ENCODE results near the gene LRRC46. TPM values are rescaled to one million over a fixed set of nuclear protein-coding genes. Genes with fewer than 3 reads are reported as not detected.

LRRC46 gene
- total RNA-seq, 1 donor from 2014 or later = 1.7 TPM

- H3K27ac Mint-ChIP-seq = no peak overlapping the region
- no peak for DNase-seq (ENCODE audit: low spot score, unreplicated experiment)
- H3K4me3 Mint-ChIP-seq (ENCODE audit: low read depth) = no peak overlapping the region
- H3K36me3 Mint-ChIP-seq (ENCODE audit: insufficient read depth) = peaks cover under 1% of the 10 kb centered on the region
- TF ChIP-seq CTCF (IDR thresholded peaks at IDR 0.05; ENCODE audit: unreplicated experiment) = no peak
- H3K9me3 Mint-ChIP-seq (ENCODE audit: low read depth) = no peaks in the 10 kb centered on the region
- H3K27me3 Mint-ChIP-seq = peaks cover 47% of the 10 kb centered on the region
- H3K4me1 Mint-ChIP-seq (ENCODE audit: low read depth) = no peaks in the 10 kb centered on the region
Observed at GRCh38 chr17:47801906-47802305, 29.6 kb upstream of the LRRC46 start.

DNA sequence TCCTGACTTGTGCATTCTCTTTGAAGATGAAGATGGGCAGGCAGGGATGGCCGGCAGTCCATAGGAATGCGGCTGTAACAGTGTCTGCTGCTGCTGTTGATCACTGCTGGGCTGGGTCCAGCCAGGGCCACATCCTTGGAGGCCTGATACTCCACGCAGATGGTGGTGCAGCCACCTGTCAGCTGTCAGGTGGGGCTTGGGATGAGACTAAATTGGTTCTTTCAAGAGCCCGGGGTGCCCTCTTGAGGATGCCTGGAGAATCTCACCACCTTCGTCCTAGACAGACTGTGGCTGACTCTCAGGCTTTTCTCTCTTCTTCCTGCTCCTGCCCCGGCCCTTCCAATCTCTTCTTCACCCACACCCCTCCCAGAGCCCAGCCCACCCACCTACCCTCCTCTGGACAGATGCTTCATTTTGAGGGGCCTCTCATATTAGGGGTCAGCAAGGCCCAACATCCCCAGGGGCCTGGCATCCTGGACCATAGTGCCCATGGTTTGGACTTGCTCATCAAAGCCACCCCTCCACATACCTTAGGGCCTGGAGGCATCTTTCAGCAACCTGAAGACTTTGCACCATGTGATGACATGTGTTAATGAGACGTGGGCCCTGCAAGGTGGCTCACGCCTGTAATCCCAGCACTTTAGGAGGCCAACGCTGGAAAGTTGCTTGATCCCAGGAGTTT lies 29.0 kb upstream of the LRRC46 start:
- no peak for DNase-seq (ENCODE audit: low spot score, unreplicated experiment)
- no peaks in the 10 kb centered on the region for H3K4me1 Mint-ChIP-seq (ENCODE audit: low read depth)

DNA sequence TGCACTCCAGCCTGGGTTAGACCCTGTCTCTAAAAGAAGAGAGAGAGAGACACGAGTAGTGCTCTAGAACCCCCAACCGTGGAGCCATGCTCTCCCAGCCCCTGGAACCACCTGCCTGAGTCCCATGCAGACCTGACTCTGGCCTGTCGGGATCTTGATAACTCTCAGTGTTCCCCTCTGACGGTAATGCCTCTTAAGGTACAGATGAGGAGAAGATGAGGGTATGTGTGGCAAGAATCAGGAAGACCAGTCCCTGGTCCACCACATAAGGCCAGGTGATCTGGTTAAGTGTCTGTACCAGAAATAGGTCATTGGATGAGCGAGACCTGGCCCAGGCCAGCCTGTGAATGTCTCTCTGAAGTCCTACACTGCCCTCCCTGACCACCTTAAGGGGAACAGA lies 28.3 kb upstream of the LRRC46 start:
- no peak for DNase-seq (ENCODE audit: low spot score, unreplicated experiment)
- Mint-ChIP-seq H3K9me3 (ENCODE audit: low read depth) (no peaks in the 10 kb centered on the region), H3K4me3 (ENCODE audit: low read depth) (no peak overlapping the region), H3K27me3 (peaks cover 39% of the 10 kb centered on the region), H3K36me3 (ENCODE audit: insufficient read depth) (peaks cover 3% of the 10 kb centered on the region), H3K27ac (no peak overlapping the region), H3K4me1 (ENCODE audit: low read depth) (no peaks in the 10 kb centered on the region)
- TF ChIP-seq CTCF (IDR thresholded peaks at IDR 0.05; ENCODE audit: unreplicated experiment) = no peak

More for the DNA sequence above, 29.0 kb upstream of the LRRC46 start:
- H3K36me3 Mint-ChIP-seq (ENCODE audit: insufficient read depth) = peaks cover 3% of the 10 kb centered on the region
- peaks cover 45% of the 10 kb centered on the region for H3K27me3 Mint-ChIP-seq
- no peak overlapping the region for H3K27ac Mint-ChIP-seq
- peak; percentile 62 for TF ChIP-seq CTCF (IDR thresholded peaks at IDR 0.05; ENCODE audit: unreplicated experiment)
- H3K4me3 Mint-ChIP-seq (ENCODE audit: low read depth) = no peak overlapping the region
- H3K9me3 Mint-ChIP-seq (ENCODE audit: low read depth) = no peaks in the 10 kb centered on the region

DNA sequence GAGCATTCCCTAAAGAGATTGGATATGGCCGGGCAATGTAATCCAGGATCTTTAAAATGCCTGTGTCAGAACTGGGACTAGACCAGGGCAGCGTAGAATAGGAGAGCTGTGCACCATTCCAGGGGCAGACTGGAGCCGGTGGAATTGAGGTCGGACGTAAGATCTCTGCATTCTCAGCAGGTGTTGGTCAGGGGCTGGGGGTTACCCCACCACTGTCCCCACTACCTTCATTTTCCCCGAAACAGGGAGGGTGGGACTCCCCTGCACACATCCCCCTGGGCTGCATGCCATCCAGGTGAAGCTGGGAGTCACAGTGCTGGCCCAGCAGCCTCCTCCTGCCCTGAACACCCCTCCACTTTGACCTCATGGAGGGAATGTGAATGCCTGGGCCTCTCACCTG lies 27.7 kb upstream of the LRRC46 start:
- H3K9me3 Mint-ChIP-seq (ENCODE audit: low read depth) = no peaks in the 10 kb centered on the region
- H3K4me1 Mint-ChIP-seq (ENCODE audit: low read depth) = no peaks in the 10 kb centered on the region
- peaks cover 39% of the 10 kb centered on the region for H3K27me3 Mint-ChIP-seq
- TF ChIP-seq CTCF (IDR thresholded peaks at IDR 0.05; ENCODE audit: unreplicated experiment) = no peak
- no peak for DNase-seq (ENCODE audit: low spot score, unreplicated experiment)
- no peak overlapping the region for H3K4me3 Mint-ChIP-seq (ENCODE audit: low read depth)
- H3K27ac Mint-ChIP-seq = no peak overlapping the region
- H3K36me3 Mint-ChIP-seq (ENCODE audit: insufficient read depth) = peaks cover 5% of the 10 kb centered on the region

DNA sequence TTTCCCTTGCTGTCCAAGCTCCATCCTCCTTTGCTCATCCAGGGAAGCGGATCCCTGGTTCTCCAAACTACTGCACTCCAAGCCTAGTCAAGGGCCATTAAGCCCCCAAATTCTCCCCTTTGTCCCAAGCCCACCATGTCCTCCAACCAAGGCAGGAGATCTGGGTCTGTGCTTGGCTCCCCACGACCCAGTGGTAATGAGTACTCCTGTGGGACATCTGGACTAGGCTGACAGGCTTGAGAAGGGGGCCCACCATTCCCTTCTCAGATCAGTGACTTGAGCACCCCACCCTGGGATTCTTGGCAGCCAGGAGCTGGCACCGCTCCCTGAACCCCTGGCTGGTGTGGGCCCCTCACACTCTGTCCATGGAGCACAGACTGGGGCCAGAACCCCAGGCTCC lies 27.0 kb upstream of the LRRC46 start:
- no peak for DNase-seq (ENCODE audit: low spot score, unreplicated experiment)
- Mint-ChIP-seq H3K4me3 (ENCODE audit: low read depth) (no peak overlapping the region), H3K36me3 (ENCODE audit: insufficient read depth) (peaks cover 5% of the 10 kb centered on the region), H3K9me3 (ENCODE audit: low read depth) (no peaks in the 10 kb centered on the region), H3K27me3 (peaks cover 39% of the 10 kb centered on the region), H3K27ac (no peak overlapping the region), H3K4me1 (ENCODE audit: low read depth) (peaks cover 3% of the 10 kb centered on the region)
- no peak for TF ChIP-seq CTCF (IDR thresholded peaks at IDR 0.05; ENCODE audit: unreplicated experiment)

All from progenitor cell of endocrine pancreas (in vitro differentiated cells).